IPS DF 6.9 (cell line): Measurements from ENCODE around the gene VAV3.

Experiments used
- DNase-seq: peaks from one replicate; pipeline ENCODE4 v3.0.0-alpha.2; 2013; ENCODE audit warnings: low read depth, low spot score
- H3K27ac ChIP-seq: one replicate; pipeline ENCODE4 v1.5.1; 2013; ENCODE audit warnings: low read length, control low read depth
- H3K27me3 ChIP-seq: 2 replicates; pipeline ENCODE4 v1.6.1; 2013; ENCODE audit warnings: mild to moderate bottlenecking, low read length; ENCODE audit not compliant: control insufficient read depth, insufficient read depth
- H3K36me3 ChIP-seq: 2 replicates; pipeline ENCODE4 v1.6.1; 2013; ENCODE audit warnings: low read length; ENCODE audit not compliant: control insufficient read depth, insufficient read depth
- H3K4me1 ChIP-seq: 2 replicates; pipeline ENCODE4 v1.6.1; 2013; ENCODE audit warnings: low read length; ENCODE audit not compliant: control insufficient read depth, insufficient read depth
- H3K4me3 ChIP-seq: 2 replicates; pipeline ENCODE4 v1.5.1; 2013; ENCODE audit warnings: mild to moderate bottlenecking, low read length
- H3K9me3 ChIP-seq: 2 replicates; pipeline ENCODE4 v1.6.1; 2013; ENCODE audit warnings: low read length, inconsistent platforms; ENCODE audit not compliant: control insufficient read depth, insufficient read depth
- WGBS: extraction: QIAGEN DNeasy Blood & Tissue Kit; methylation state at CpG from one replicate; pipeline ENCODE4 v1.1.7; 2013; ENCODE audit warnings: mixed read lengths, missing lambda C conversion rate; ENCODE audit not compliant: insufficient read length, insufficient coverage; 5-methylcytosine and 5-hydroxymethylcytosine counted together

VAV3 gene

GRCh38 chr1:107997866-107998265 lies 32.9 kb upstream of the VAV3 start:
- Histone ChIP-seq H3K36me3 (no peaks in the 10 kb centered on the region), H3K9me3 (no peaks in the 10 kb centered on the region), H3K27me3 (no peaks in the 10 kb centered on the region), H3K27ac (no peak overlapping the region), H3K4me1 (no peaks in the 10 kb centered on the region), H3K4me3 (no peak overlapping the region)
- WGBS = no CpG with 5 or more reads among the region's 1 CpG
- no peak for DNase-seq

GRCh38 chr1:107993920-107994319 lies 28.9 kb upstream of the VAV3 start:
- no peaks in the 10 kb centered on the region for H3K27me3 ChIP-seq
- no peak overlapping the region for H3K27ac ChIP-seq
- H3K9me3 ChIP-seq = no peaks in the 10 kb centered on the region
- no CpG with 5 or more reads among the region's 7 CpGs for WGBS
- H3K36me3 ChIP-seq = no peaks in the 10 kb centered on the region
- DNase-seq = no peak
- no peak overlapping the region for H3K4me3 ChIP-seq
- no peaks in the 10 kb centered on the region for H3K4me1 ChIP-seq

DNA sequence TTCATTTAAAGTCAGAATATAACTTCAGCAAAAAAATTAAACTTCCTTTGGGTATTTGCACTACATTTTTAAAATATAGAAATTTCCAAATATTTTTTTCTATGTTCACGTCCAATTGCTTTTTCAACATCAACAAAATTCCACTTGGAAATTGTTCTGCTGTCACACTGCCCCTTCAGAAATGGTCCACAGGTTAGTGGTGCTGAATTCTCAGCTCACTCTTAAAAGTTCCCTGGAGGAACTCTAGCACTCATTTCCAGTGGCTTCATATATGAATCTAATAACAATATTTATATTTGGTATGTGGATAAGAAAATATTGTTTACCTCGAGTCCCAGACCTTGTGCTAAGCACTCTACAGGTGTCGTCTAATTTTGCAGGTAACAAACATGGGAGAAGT lies 27.4 kb upstream of the VAV3 start:
- WGBS = no CpG with 5 or more reads among the region's 3 CpGs

DNA sequence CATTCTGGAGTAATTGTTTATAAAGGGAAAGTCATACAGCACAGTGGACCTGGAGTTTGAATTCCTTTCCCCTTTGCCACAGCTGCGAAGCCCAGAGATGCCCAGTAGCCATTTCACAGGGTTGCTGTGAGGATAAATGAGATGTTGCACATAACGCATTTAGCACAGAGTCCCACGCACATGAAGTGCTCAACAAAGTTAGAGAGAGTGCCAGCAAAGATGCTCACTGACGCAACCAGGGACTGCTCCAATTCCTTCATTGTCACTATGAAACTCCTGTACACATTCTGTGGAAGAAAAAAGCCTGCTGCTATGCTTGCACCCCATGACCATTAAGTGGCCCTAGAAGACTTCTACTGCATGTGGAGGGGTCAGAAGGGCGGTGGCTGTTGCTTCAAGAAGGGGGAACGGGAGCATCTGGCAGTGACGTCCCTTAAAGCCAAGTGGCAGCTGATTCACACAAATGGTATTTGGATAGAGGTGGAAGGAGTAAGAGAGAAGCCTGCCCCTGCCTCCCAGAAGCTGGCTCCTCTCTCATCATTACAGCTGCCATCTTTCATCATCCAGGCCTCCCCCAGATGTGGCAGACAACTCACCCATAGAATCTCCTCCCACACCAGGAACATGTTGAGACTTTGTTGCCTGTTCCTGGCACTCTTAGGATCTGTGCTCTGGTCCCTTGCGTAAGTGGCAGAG lies 26.5 kb upstream of the VAV3 start:
- no peak overlapping the region for H3K27ac ChIP-seq
- no CpG with 5 or more reads among the region's 8 CpGs for WGBS
- no peak overlapping the region for H3K4me3 ChIP-seq
- no peaks in the 10 kb centered on the region for H3K9me3 ChIP-seq
- no peaks in the 10 kb centered on the region for H3K27me3 ChIP-seq
- H3K4me1 ChIP-seq = no peaks in the 10 kb centered on the region
- no peak for DNase-seq
- H3K36me3 ChIP-seq = no peaks in the 10 kb centered on the region

More for the DNA sequence above, 27.4 kb upstream of the VAV3 start:
- H3K27me3 ChIP-seq = no peaks in the 10 kb centered on the region
- no peak overlapping the region for H3K4me3 ChIP-seq
- DNase-seq = no peak
- no peaks in the 10 kb centered on the region for H3K4me1 ChIP-seq
- no peaks in the 10 kb centered on the region for H3K9me3 ChIP-seq
- no peak overlapping the region for H3K27ac ChIP-seq
- H3K36me3 ChIP-seq = no peaks in the 10 kb centered on the region

GRCh38 chr1:107990606-107991005 lies 25.6 kb upstream of the VAV3 start:
- H3K4me1 ChIP-seq = no peaks in the 10 kb centered on the region
- no peak overlapping the region for H3K4me3 ChIP-seq
- H3K27me3 ChIP-seq = no peaks in the 10 kb centered on the region
- DNase-seq = no peak
- no peaks in the 10 kb centered on the region for H3K36me3 ChIP-seq
- H3K9me3 ChIP-seq = no peaks in the 10 kb centered on the region
- no peak overlapping the region for H3K27ac ChIP-seq
- no CpG with 5 or more reads among the region's 5 CpGs for WGBS

GRCh38 chr1:107981277-107981676 lies 16.3 kb upstream of the VAV3 start:
- Histone ChIP-seq H3K27me3 (no peaks in the 10 kb centered on the region), H3K36me3 (no peaks in the 10 kb centered on the region), H3K4me3 (no peak overlapping the region), H3K9me3 (no peaks in the 10 kb centered on the region), H3K4me1 (no peaks in the 10 kb centered on the region), H3K27ac (no peak overlapping the region)
- no peak for DNase-seq
- WGBS = no CpG with 5 or more reads among the region's 7 CpGs

DNA sequence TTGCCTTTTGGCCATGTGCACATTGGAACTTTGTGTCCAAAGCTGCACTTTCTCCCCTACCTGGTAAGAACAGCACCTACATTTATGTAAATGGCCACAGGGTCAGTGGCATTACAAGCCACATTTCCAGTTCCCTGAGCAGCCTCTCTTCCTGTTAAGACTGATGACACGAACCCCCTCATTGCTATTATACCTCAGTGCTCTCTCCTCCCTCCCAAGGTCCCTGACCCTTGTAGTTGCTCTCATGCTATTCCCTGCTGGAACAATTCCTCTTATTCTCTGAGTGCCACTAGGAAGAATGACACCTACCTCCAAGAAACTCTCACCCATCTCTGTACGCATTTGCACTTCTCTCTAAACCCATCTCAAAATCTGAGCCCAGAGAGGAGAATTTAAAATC lies 14.9 kb upstream of the VAV3 start:
- Histone ChIP-seq H3K27ac (no peak overlapping the region), H3K27me3 (no peaks in the 10 kb centered on the region), H3K4me1 (no peaks in the 10 kb centered on the region), H3K9me3 (no peaks in the 10 kb centered on the region), H3K36me3 (no peaks in the 10 kb centered on the region), H3K4me3 (no peak overlapping the region)
- no peak for DNase-seq
- no CpG with 5 or more reads among the region's 2 CpGs for WGBS

GRCh38 chr1:107979088-107979487 lies 14.1 kb upstream of the VAV3 start:
- Histone ChIP-seq H3K36me3 (no peaks in the 10 kb centered on the region), H3K9me3 (no peaks in the 10 kb centered on the region), H3K4me1 (no peaks in the 10 kb centered on the region), H3K4me3 (no peak overlapping the region), H3K27ac (no peak overlapping the region), H3K27me3 (no peaks in the 10 kb centered on the region)
- no CpG with 5 or more reads among the region's 3 CpGs for WGBS
- DNase-seq = no peak

GRCh38 chr1:107976836-107977235 lies 11.9 kb upstream of the VAV3 start:
- DNase-seq = no peak
- no CpG with 5 or more reads among the region's 3 CpGs for WGBS
- H3K27ac ChIP-seq = no peak overlapping the region
- no peak overlapping the region for H3K4me3 ChIP-seq
- H3K36me3 ChIP-seq = no peaks in the 10 kb centered on the region
- no peaks in the 10 kb centered on the region for H3K27me3 ChIP-seq
- no peaks in the 10 kb centered on the region for H3K4me1 ChIP-seq
- H3K9me3 ChIP-seq = no peaks in the 10 kb centered on the region

DNA sequence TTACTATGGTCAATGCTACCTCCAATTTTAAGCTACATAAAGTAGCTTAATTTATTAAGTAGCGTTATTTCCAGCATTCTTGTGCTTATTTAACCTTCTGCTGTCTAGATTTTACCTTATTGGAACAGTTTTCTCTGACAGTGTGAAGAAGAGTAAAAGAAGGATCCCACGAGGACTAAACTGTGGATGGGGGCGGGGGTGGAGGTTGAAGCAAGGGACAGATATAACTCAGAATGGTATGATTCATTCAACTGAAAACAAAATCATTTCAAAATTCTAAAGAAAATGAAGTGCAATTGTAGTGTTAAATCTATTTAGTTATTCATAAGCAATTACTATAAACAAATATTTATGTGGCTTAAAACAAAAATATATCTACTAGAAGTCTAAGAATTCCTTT lies 11.5 kb upstream of the VAV3 start:
- no peaks in the 10 kb centered on the region for H3K9me3 ChIP-seq

GRCh38 chr1:107975851-107976250 lies 10.9 kb upstream of the VAV3 start:
- WGBS = no CpG with 5 or more reads among the region's 4 CpGs
- no peaks in the 10 kb centered on the region for H3K9me3 ChIP-seq
- no peak for DNase-seq
- H3K27ac ChIP-seq = no peak overlapping the region
- H3K4me3 ChIP-seq = no peak overlapping the region
- H3K27me3 ChIP-seq = no peaks in the 10 kb centered on the region
- no peaks in the 10 kb centered on the region for H3K36me3 ChIP-seq
- no peaks in the 10 kb centered on the region for H3K4me1 ChIP-seq

More for the DNA sequence above, 11.5 kb upstream of the VAV3 start:
- no CpG with 5 or more reads among the region's 3 CpGs for WGBS
- Histone ChIP-seq H3K4me1 (no peaks in the 10 kb centered on the region), H3K4me3 (no peak overlapping the region), H3K36me3 (no peaks in the 10 kb centered on the region), H3K27me3 (no peaks in the 10 kb centered on the region), H3K27ac (no peak overlapping the region)
- DNase-seq = no peak
